ENCODE data around the gene PIK3R3.

PIK3R3 gene

DNA sequence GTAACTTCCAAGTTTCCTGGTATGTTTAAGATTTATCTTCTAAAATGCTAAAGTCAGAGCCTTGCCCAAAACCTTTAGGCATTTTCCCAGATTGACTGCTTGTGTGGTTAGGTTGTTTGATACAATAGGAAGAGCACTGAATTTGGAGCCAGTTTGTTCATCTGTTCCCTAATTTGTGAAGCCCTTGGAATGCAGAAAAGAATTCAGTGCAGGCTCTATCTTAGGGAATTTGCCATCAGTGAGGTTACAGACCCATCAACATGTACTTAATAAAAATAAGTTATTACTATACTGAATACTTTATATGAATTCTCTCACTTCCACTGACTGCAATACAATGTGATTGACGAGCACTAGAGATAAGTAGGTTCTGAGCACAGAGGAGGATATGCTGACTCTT, 120.2 kb downstream of the PIK3R3 start:
- Histone ChIP-seq H3K9ac (ENCODE audit: low read depth in 1 of 2, low read length in 2 of 2) (no peak overlapping the region), H3K27ac (ENCODE audit: low read depth in 2 of 2, low read length in 2 of 2) (no peak overlapping the region), H3K36me3 (ENCODE audit: control insufficient read depth in 2 of 2, insufficient read depth in 2 of 2, low read length in 2 of 2) (peaks cover 42 to 47% of the 10 kb centered on the region in 2 donors), H3K4me1 (ENCODE audit: control insufficient read depth in 2 of 2, insufficient read depth in 2 of 2, low read length in 2 of 2) (no peaks in the 10 kb centered on the region), H3K9me3 (ENCODE audit: control insufficient read depth in 2 of 2, low read length in 2 of 2) (no peaks in the 10 kb centered on the region), H3K4me3 (ENCODE audit: low read length in 2 of 2) (no peak overlapping the region), H3K27me3 (ENCODE audit: control insufficient read depth in 2 of 2, insufficient read depth in 2 of 2, low read length in 2 of 2) (no peaks in the 10 kb centered on the region)

DNA sequence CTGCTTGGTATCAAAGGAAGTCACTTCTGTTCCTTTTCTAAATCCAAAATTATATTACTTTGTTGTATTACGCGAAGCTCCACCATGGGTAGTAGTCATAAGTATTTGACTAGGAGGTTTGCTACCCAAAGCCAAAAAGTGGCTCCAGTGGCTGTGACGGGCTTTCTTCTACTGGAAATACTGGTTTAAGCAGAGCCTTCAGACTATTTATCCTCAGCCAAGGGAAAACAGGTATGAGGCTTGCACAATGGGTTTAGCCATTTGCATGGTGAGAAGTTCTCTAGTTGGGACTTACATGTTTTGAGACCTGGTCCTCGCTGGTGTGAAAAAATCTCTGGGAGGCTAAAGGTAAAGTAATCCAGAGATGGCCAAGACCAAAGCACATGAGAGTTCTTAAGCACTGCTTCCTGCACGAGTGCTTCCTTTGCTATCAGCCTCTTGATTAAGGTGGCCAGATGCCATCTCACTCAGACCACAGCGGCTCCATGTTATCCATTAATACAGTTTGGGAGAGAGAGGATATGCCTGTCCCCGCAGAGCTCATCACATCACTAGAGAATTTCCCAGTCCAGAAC, 121.2 kb downstream of the PIK3R3 start:
- Histone ChIP-seq H3K36me3 (ENCODE audit: control insufficient read depth in 2 of 2, insufficient read depth in 2 of 2, low read length in 2 of 2) (peaks cover 50 to 56% of the 10 kb centered on the region in 2 donors), H3K9me3 (ENCODE audit: control insufficient read depth in 2 of 2, low read length in 2 of 2) (no peaks in the 10 kb centered on the region), H3K9ac (ENCODE audit: low read depth in 1 of 2, low read length in 2 of 2) (no peak overlapping the region), H3K4me1 (ENCODE audit: control insufficient read depth in 2 of 2, insufficient read depth in 2 of 2, low read length in 2 of 2) (no peaks in the 10 kb centered on the region), H3K27me3 (ENCODE audit: control insufficient read depth in 2 of 2, insufficient read depth in 2 of 2, low read length in 2 of 2) (no peaks in the 10 kb centered on the region), H3K27ac (ENCODE audit: low read depth in 2 of 2, low read length in 2 of 2) (no peak overlapping the region), H3K4me3 (ENCODE audit: low read length in 2 of 2) (no peak overlapping the region)

DNA sequence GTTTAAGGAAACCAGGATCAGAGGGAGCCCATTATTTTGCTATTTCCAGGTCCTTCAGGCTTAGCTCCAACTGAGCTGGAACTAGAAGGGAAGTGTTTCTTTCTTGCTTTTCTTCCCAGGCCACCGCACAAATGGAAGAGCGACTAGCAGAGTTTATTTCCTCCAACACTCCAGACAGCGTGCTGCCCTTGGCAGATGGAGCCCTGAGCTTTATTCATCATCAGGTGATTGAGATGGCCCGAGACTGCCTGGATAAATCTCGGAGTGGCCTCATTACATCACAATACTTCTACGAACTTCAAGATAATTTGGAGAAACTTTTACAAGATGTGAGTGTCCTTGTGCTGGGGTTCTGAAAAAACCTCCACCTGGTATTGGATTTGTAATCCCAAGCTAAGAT, 121.8 kb downstream of the PIK3R3 start:
- no peaks in the 10 kb centered on the region for H3K27me3 ChIP-seq (ENCODE audit: control insufficient read depth in 2 of 2, insufficient read depth in 2 of 2, low read length in 2 of 2)
- H3K4me3 ChIP-seq (ENCODE audit: low read length in 2 of 2): no peak overlapping the region
- H3K9ac ChIP-seq (ENCODE audit: low read depth in 1 of 2, low read length in 2 of 2): no peak overlapping the region
- H3K36me3 ChIP-seq (ENCODE audit: control insufficient read depth in 2 of 2, insufficient read depth in 2 of 2, low read length in 2 of 2): peaks cover 54 to 56% of the 10 kb centered on the region in 2 donors
- no peaks in the 10 kb centered on the region for H3K4me1 ChIP-seq (ENCODE audit: control insufficient read depth in 2 of 2, insufficient read depth in 2 of 2, low read length in 2 of 2)
- H3K9me3 ChIP-seq (ENCODE audit: control insufficient read depth in 2 of 2, low read length in 2 of 2): no peaks in the 10 kb centered on the region
- no peak overlapping the region for H3K27ac ChIP-seq (ENCODE audit: low read depth in 2 of 2, low read length in 2 of 2)

DNA sequence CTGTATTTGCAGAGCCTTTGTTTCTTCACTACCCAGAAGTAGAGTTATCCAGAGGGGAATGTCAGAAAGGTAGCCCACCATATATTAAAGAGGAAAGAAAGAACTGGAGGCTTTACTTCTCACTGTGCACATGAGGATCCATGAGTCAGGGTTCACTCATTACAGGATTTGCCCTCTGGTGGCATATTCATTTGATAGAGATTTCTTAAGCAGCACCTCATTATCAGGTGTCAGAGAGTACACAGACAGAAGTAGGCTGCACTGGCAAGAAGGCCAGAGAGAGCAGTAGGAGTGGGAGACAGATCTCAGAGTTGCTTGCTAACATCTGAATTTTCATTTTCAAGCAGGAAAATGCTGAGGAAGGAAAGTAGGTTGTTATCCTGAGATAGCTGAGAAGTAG, 123.8 kb downstream of the PIK3R3 start:
- H3K27me3 ChIP-seq (ENCODE audit: control insufficient read depth in 2 of 2, insufficient read depth in 2 of 2, low read length in 2 of 2): no peaks in the 10 kb centered on the region
- peaks cover 57 to 59% of the 10 kb centered on the region in 2 donors for H3K36me3 ChIP-seq (ENCODE audit: control insufficient read depth in 2 of 2, insufficient read depth in 2 of 2, low read length in 2 of 2)
- no peak overlapping the region for H3K27ac ChIP-seq (ENCODE audit: low read depth in 2 of 2, low read length in 2 of 2)
- H3K4me3 ChIP-seq (ENCODE audit: low read length in 2 of 2): no peak overlapping the region
- no peak overlapping the region for H3K9ac ChIP-seq (ENCODE audit: low read depth in 1 of 2, low read length in 2 of 2)
- no peaks in the 10 kb centered on the region for H3K9me3 ChIP-seq (ENCODE audit: control insufficient read depth in 2 of 2, low read length in 2 of 2)
- no peaks in the 10 kb centered on the region for H3K4me1 ChIP-seq (ENCODE audit: control insufficient read depth in 2 of 2, insufficient read depth in 2 of 2, low read length in 2 of 2)

DNA sequence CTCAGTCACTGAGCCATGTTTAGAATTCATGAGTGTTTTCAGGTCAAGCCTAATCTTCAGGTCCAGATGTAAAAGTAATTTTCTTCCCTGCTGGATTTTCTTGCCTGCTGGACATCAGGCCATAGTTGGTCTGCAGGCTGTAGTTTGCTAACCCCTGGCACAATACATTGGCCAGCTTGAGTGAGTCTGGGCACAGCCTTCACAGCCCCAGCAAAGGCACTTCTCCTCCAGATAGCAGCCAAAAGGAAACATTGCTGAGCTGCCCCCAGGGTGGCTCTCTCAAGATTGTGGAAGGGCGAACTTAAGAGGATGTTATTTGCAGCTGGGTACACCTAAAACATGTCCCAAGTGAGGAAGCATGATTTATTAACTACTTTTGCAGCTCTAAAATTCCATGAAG, 126.8 kb downstream of the PIK3R3 start:
- H3K4me3 ChIP-seq (ENCODE audit: low read length in 2 of 2): no peak overlapping the region
- H3K4me1 ChIP-seq (ENCODE audit: control insufficient read depth in 2 of 2, insufficient read depth in 2 of 2, low read length in 2 of 2): no peaks in the 10 kb centered on the region
- H3K36me3 ChIP-seq (ENCODE audit: control insufficient read depth in 2 of 2, insufficient read depth in 2 of 2, low read length in 2 of 2): peaks cover 41 to 55% of the 10 kb centered on the region in 2 donors
- H3K9me3 ChIP-seq (ENCODE audit: control insufficient read depth in 2 of 2, low read length in 2 of 2): no peaks in the 10 kb centered on the region
- no peak overlapping the region for H3K9ac ChIP-seq (ENCODE audit: low read depth in 1 of 2, low read length in 2 of 2)
- H3K27ac ChIP-seq (ENCODE audit: low read depth in 2 of 2, low read length in 2 of 2): no peak overlapping the region
- no peaks in the 10 kb centered on the region for H3K27me3 ChIP-seq (ENCODE audit: control insufficient read depth in 2 of 2, insufficient read depth in 2 of 2, low read length in 2 of 2)

DNA sequence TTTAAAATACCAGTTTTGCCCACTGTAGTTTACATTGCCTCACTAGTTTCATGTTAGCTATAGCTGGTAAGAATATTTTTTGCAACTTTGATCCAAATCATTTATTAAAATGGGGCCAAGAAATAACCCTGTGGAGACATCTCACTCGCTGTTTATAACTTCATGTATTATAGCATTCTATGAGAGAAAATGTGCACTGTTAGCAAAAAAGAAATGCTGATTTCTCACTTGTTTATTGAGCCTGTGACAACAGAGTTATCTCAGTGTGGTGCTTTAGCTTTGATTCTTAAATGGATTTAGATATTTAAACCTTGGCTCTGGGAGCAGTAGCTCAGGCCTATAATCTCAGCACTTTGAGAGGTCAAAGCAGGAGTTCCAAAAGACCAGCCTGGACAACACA, 127.9 kb downstream of the PIK3R3 start:
- Histone ChIP-seq H3K4me1 (ENCODE audit: control insufficient read depth in 2 of 2, insufficient read depth in 2 of 2, low read length in 2 of 2) (no peaks in the 10 kb centered on the region), H3K27me3 (ENCODE audit: control insufficient read depth in 2 of 2, insufficient read depth in 2 of 2, low read length in 2 of 2) (no peaks in the 10 kb centered on the region), H3K4me3 (ENCODE audit: low read length in 2 of 2) (no peak overlapping the region), H3K9me3 (ENCODE audit: control insufficient read depth in 2 of 2, low read length in 2 of 2) (no peaks in the 10 kb centered on the region), H3K9ac (ENCODE audit: low read depth in 1 of 2, low read length in 2 of 2) (no peak overlapping the region), H3K27ac (ENCODE audit: low read depth in 2 of 2, low read length in 2 of 2) (no peak overlapping the region), H3K36me3 (ENCODE audit: control insufficient read depth in 2 of 2, insufficient read depth in 2 of 2, low read length in 2 of 2) (peaks cover 32 to 52% of the 10 kb centered on the region in 2 donors)

DNA sequence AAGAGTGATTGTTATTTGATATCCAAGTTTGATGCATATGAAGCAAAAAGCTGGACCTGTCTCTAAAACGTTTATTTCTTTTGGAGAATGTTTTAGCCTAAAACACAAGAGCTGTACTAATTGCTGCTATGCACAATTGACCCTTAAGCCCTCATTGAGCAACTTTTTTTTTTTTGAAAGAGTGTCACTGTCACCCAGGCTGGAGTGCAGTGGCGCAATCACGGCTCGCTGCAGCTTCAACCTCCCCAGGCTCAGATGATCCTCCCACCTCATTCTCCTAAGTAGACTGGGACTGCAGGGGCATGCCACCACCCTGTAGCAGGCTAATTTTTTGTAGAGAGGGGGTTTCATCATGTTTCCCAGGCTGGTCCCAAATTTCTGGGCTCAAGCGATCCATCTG, 129.1 kb downstream of the PIK3R3 start:
- Histone ChIP-seq H3K4me3 (ENCODE audit: low read length in 2 of 2) (no peak overlapping the region), H3K9me3 (ENCODE audit: control insufficient read depth in 2 of 2, low read length in 2 of 2) (no peaks in the 10 kb centered on the region), H3K27me3 (ENCODE audit: control insufficient read depth in 2 of 2, insufficient read depth in 2 of 2, low read length in 2 of 2) (no peaks in the 10 kb centered on the region), H3K36me3 (ENCODE audit: control insufficient read depth in 2 of 2, insufficient read depth in 2 of 2, low read length in 2 of 2) (peaks cover 26 to 45% of the 10 kb centered on the region in 2 donors), H3K27ac (ENCODE audit: low read depth in 2 of 2, low read length in 2 of 2) (no peak overlapping the region), H3K9ac (ENCODE audit: low read depth in 1 of 2, low read length in 2 of 2) (no peak overlapping the region), H3K4me1 (ENCODE audit: control insufficient read depth in 2 of 2, insufficient read depth in 2 of 2, low read length in 2 of 2) (no peaks in the 10 kb centered on the region)

DNA sequence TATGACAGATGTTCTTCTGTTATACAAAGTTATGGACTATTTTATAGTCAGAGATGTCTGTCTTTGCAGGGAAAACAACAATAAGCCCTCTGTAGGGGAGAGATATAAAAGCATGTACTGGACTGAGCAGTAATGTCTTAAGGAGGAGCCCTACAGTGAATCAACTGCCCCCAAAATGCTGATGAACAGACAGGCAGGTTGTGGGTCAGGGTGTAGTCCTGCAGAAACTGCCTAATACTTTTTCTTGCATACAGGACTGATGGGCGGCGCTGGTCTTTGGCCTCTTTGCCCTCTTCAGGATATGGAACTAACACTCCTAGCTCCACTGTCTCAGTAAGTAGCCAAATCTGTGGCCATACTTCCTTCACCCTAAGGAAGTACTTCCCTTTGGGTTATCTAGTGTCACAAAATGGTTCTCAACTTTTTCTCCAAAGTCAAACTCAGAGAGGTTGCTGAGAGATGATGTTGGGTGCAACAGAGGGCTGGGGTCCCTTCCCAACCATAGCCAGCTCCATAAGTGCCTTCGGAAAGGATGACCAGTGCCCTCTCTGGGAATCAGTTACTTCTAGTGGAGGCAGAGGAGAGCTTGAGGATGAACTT, 129.8 kb downstream of the PIK3R3 start:
- Histone ChIP-seq H3K9me3 (ENCODE audit: control insufficient read depth in 2 of 2, low read length in 2 of 2) (no peaks in the 10 kb centered on the region), H3K27me3 (ENCODE audit: control insufficient read depth in 2 of 2, insufficient read depth in 2 of 2, low read length in 2 of 2) (no peaks in the 10 kb centered on the region), H3K9ac (ENCODE audit: low read depth in 1 of 2, low read length in 2 of 2) (no peak overlapping the region), H3K4me1 (ENCODE audit: control insufficient read depth in 2 of 2, insufficient read depth in 2 of 2, low read length in 2 of 2) (no peaks in the 10 kb centered on the region), H3K36me3 (ENCODE audit: control insufficient read depth in 2 of 2, insufficient read depth in 2 of 2, low read length in 2 of 2) (peaks cover 21 to 41% of the 10 kb centered on the region in 2 donors), H3K27ac (ENCODE audit: low read depth in 2 of 2, low read length in 2 of 2) (no peak overlapping the region), H3K4me3 (ENCODE audit: low read length in 2 of 2) (no peak overlapping the region)

DNA sequence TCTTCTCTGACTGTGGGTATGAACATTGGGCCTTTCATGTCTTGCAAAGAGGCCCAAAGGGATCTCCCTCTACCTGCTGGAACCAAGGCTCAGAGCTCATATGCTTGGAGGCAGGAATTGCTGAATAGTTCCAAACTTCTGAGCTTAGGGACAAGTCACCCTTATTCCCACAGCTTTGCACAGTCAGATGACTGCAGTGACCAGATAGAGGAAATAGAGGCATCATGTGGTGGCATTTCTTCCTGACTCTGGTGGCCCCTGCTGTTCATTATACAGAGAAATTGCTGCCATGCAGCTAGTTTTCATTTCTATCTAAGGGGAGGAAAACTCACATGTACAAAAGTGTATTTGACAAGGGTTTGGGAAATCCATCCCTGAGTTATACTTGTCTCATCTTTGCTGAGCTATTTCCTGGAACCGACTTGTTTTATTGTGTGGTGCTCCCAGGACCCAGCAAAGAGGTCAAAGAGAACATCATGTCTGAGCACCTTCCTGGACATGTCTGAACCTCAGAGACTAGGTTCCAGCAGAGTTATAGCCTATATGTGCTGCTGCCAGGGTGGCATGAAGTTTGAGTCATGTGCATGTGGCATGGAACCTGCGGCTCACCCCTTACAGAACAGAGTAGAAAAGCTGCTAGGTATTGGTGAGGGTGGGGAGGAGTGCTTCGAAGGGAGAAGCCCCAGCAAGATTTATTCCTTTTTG, 131.2 kb downstream of the PIK3R3 start:
- Histone ChIP-seq H3K27ac (ENCODE audit: low read depth in 2 of 2, low read length in 2 of 2) (no peak overlapping the region), H3K9ac (ENCODE audit: low read depth in 1 of 2, low read length in 2 of 2) (no peak overlapping the region)

DNA sequence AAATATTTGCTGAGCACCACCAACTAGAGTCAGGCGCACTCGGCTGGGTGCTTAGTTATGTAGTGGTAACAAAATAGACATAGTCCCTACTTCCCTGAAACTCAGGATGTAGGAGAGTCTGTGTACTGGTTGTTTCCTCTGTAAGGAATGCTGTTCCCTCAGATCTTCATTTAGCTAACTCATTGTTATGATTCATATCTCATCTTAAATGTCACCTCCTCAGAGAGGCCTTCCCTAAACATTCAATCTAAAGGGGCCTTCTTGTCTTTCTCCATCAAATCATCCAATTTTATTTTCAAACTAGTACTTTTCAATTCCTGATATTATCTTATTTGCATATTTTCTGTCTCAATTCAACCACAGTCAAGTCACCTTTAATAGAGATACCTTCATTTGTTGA, 132.9 kb downstream of the PIK3R3 start:
- Histone ChIP-seq H3K4me3 (ENCODE audit: low read length in 2 of 2) (no peak overlapping the region), H3K36me3 (ENCODE audit: control insufficient read depth in 2 of 2, insufficient read depth in 2 of 2, low read length in 2 of 2) (peaks cover 3 to 25% of the 10 kb centered on the region in 2 donors), H3K27me3 (ENCODE audit: control insufficient read depth in 2 of 2, insufficient read depth in 2 of 2, low read length in 2 of 2) (no peaks in the 10 kb centered on the region), H3K4me1 (ENCODE audit: control insufficient read depth in 2 of 2, insufficient read depth in 2 of 2, low read length in 2 of 2) (no peaks in the 10 kb centered on the region), H3K27ac (ENCODE audit: low read depth in 2 of 2, low read length in 2 of 2) (no peak overlapping the region), H3K9ac (ENCODE audit: low read depth in 1 of 2, low read length in 2 of 2) (no peak overlapping the region), H3K9me3 (ENCODE audit: control insufficient read depth in 2 of 2, low read length in 2 of 2) (no peaks in the 10 kb centered on the region)

More for the DNA sequence above, 131.2 kb downstream of the PIK3R3 start:
- Histone ChIP-seq H3K4me1 (ENCODE audit: control insufficient read depth in 2 of 2, insufficient read depth in 2 of 2, low read length in 2 of 2) (no peaks in the 10 kb centered on the region), H3K27me3 (ENCODE audit: control insufficient read depth in 2 of 2, insufficient read depth in 2 of 2, low read length in 2 of 2) (no peaks in the 10 kb centered on the region), H3K4me3 (ENCODE audit: low read length in 2 of 2) (no peak overlapping the region), H3K9me3 (ENCODE audit: control insufficient read depth in 2 of 2, low read length in 2 of 2) (no peaks in the 10 kb centered on the region), H3K36me3 (ENCODE audit: control insufficient read depth in 2 of 2, insufficient read depth in 2 of 2, low read length in 2 of 2) (peaks cover 7 to 30% of the 10 kb centered on the region in 2 donors)
